Measurements from ENCODE around the gene PTPN7.
"Not testable (repeated sequence)": the region's sequence is repeated elsewhere in the genome, so short reads cannot be mapped to it uniquely, and the experiment has no call there.

PTPN7 gene

DNA sequence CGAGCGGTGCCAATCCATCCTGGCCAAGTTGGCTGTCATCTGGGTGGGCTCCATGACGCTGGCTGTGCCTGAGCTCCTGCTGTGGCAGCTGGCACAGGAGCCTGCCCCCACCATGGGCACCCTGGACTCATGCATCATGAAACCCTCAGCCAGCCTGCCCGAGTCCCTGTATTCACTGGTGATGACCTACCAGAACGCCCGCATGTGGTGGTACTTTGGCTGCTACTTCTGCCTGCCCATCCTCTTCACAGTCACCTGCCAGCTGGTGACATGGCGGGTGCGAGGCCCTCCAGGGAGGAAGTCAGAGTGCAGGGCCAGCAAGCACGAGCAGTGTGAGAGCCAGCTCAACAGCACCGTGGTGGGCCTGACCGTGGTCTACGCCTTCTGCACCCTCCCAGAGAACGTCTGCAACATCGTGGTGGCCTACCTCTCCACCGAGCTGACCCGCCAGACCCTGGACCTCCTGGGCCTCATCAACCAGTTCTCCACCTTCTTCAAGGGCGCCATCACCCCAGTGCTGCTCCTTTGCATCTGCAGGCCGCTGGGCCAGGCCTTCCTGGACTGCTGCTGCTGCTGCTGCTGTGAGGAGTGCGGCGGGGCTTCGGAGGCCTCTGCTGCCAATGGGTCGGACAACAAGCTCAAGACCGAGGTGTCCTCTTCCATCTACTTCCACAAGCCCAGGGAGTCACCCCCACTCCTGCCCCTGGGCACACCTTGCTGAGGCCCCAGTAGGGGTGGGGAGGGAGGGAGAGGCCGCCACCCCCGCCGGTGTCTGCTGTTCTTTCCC lies 32.4 kb downstream of the PTPN7 start:
- DNase-seq, result no peak

DNA sequence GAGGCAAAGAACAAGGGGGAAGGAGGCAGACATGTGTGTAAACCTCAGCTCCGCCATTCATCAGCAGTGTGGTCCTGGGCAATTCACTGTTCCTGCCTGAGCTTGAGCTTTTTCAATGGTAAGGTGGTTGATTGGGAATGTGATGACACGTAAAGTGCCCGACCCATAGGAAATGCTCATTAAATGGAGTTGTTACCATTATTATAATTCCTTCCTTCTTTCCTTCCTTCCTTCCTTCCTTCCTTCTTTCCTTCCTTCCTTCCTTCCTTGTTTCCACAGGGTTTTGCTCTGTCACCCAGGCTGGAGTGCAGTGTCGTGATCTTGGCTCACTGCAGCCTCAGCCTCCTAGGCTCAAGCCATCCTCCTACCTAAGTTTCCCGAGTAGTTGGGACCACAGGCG lies 33.3 kb downstream of the PTPN7 start:
- no peak for DNase-seq

DNA sequence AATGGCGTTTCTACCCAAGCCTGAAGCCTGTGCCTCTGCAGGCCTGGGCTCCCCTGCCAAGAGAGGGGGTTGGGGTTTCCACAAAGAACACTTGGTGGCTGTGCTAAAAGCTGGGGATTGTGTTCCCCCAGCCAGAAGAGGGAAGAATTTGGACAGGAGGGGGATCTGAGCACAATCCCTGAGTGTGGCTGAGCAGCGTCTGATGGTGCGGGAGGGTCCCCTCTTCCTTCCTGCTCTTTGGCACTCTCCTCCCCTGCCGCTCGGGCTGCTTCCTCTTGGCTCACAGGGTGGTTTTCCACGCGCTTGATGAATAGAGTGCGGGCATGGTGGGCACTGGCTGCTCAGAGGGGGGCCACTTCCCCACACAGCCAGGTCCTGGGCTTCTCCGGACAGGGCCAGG lies 34.0 kb downstream of the PTPN7 start:
- no peak for DNase-seq

DNA sequence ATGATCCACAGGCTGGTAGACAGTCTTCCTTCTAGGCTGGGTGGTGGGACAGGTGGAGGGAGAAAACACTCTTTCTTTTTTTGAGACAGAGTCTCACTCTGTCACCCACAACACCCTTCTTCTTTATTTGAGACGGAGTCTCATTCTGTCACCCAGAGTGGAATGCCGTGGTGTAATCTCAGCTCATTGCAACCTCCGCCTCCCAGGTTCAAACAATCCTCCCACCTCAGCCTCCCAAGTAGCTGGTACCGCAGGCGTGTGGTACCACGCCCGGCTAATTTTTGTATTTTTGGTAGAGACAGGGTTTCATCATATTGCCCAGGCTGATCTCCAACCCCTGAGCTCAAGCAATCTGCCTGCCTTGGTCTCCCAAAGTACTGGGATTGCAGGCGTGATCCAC lies 34.8 kb downstream of the PTPN7 start:
- no peak for DNase-seq

DNA sequence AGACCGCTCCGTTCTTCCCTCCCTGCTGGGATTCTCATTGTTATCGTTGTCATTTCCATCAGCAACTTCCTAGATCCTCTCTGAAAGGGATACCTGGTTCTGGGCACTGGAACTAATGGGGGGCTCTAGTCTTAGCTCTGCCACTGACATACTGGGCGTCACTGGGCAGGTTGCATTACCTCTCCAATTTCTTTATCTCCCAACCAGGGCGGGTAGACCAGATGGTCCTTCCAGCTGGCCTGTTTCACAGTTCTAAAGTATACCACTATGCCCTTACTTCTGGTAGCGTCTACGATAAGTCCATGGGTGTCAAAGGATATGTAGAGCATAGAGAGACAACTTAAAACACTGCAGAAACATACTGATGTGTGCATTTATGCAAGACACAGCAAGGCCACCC lies 36.3 kb downstream of the PTPN7 start:
- no peak for DNase-seq

DNA sequence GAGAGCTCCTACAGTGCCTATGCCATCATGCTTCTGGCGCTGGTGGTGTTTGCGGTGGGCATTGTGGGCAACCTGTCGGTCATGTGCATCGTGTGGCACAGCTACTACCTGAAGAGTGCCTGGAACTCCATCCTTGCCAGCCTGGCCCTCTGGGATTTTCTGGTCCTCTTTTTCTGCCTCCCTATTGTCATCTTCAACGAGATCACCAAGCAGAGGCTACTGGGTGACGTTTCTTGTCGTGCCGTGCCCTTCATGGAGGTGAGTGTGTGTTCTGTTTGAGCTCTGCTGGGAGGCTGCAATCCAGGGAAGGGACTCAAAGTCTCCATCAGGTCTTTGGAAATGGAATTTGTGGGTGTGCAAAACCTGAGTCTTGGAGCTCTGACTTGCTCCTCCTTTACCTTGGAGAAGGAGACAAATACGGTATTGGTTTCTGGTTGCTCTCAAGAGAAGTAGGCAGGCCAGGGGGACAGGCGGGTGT lies 37.0 kb downstream of the PTPN7 start:
- DNase-seq, result no peak

DNA sequence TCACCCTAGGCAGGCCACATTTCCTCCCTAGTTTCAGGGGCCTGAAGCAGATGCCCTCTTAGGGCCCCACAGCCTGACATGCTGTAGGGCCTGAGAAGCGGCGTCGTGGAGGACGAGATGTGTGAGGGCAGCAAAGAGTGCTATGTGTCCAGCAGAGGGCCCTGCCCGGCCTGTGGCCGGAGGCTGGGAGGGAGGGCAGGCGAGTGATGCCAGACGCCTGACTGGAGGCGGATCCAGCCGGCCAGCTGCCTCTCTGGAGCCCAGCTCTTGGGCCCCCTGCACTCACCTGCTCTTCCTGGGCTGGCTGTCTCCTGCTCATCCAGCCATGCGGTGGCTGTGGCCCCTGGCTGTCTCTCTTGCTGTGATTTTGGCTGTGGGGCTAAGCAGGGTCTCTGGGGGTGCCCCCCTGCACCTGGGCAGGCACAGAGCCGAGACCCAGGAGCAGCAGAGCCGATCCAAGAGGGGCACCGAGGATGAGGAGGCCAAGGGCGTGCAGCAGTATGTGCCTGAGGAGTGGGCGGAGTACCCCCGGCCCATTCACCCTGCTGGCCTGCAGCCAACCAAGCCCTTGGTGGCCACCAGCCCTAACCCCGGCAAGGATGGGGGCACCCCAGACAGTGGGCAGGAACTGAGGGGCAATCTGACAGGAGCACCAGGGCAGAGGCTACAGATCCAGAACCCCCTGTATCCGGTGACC lies 37.6 kb downstream of the PTPN7 start, which contains the start of gene GPR37L1:
Gene GPR37L1, plus strand, starts transcription at position 279 of the 697 bp plus-strand sequence. Its CDS starts 47 bp downstream, at position 326.
- no peak for DNase-seq

DNA sequence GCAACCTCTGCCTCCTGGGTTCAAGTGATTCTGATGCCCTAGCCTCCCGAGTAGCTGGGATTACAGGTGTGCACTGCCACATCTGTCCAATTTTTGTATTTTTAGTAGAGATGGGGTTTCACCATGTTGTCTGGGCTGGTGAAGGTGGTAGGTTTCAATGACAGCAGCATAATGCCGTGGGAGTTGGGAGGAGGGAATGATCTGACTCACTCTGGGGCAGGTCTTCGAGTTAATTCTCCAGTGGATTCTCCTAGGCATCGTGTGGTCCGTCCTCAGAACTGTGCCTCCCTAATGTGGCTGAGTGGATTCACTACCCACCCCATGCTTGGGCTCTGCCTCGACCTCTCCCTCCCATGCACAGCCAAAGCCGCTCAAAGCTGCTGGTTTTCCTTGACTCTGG lies 39.4 kb downstream of the PTPN7 start:
- no peak for DNase-seq

DNA sequence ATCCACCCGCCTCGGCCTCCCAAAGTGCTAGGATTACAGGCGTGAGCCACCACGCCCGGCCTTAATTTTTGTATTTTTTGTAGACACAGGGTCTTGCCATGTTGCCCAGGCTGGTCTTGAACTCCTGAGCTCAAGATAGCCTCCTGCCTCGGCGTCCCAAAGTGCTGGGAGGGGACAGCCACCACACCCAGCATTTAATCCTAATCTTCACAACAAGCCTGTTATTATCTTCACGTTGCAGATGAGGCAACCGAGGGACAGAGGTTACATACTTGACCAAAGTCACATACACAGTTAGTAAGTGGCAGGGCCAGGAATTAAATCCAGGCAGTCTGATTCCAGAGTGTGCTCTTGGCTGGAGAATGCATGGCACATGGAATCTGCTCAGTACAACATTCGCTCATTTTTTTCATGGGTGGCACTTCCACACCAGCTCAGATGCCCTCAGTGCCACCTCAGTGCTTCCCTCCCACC lies 42.5 kb downstream of the PTPN7 start:
- no peak for DNase-seq

DNA sequence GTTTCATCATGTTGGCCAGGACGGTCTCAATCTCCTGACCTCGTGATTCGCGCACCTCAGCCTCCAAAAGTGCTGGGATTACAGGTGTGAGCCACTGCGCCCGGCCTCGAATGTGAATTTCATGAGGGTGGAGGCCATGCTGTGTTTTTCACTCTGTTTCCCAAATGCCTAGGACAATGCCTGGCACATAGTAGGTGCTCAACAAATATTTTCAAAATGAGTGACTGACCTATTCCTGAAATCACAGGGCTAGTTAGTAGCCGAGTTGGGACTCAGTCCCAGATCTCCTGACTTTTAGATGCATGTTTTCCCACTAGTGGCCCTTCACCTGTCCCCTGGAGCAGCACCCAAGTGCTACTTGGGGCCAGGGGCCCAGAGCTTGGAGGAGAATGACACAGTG lies 44.1 kb downstream of the PTPN7 start:
- no peak for DNase-seq

DNA sequence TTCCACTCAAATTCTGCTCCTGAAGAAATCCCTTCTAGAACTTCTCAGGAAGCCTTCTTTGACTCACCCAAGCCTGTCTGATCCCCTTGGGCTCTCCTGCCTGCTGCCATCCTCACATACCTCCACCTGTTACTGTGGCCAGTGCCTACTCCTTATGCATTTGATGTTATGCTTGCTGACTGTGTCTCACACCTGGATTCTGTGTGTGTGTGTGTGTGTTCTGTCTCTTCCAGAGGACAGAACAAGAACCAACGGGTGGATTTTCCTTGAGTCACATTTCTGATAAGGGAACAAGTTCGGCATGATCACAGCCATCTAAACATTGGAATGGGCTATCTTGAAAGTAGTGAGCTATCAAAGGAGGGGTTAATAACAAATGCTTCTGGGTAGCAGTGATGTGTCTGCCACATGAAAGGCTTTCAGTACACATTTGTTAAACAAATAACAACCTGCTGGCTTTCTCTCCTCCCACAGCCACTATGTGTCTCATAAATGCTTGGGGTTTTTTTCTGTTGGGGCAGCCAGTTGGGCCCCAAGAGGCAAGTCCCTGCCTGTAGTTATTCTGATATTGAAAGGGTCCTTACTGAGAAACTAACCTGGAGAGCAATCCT lies 46.6 kb downstream of the PTPN7 start:
- DNase-seq, result no peak

DNA sequence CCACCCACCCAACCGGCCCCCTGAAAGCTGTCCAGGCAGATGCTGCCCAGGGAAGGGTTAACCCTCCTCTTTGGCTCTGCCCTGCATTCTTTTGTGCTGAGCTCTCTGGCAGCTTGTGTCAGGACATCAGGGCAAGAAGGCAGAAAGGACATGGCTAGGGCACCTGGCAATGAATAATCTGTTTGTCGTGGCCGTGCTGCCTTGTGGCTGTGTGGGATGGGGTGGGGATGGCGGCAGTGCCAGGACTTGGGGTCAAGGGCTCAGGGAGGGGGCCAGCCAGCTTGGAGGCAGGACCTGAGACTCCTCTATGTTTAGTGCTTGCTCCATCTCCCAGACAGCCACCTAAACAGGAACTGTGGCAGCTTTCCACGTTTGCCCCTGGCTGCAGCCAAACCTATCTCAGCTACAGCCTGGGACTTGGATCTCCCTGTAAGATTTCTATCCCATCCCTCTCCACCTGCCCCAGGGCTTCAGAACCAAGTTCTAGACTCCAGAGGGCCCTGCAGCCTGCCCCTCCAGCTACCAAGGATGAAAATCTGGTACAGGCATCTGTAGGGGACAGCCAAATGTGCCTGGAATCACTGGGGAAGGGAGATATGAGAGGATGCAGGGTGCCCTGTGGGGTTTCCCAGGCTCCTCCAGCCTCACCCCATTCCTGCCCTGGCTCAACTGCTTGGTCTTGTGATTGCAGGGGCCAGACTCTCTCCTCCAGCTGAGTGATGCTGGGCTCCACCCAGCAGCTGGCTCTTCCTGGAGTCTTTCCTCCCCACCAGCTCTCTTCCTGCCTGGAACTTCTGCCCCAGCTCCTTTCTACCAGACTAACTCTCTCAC lies 47.3 kb downstream of the PTPN7 start:
- no peak for DNase-seq

DNA sequence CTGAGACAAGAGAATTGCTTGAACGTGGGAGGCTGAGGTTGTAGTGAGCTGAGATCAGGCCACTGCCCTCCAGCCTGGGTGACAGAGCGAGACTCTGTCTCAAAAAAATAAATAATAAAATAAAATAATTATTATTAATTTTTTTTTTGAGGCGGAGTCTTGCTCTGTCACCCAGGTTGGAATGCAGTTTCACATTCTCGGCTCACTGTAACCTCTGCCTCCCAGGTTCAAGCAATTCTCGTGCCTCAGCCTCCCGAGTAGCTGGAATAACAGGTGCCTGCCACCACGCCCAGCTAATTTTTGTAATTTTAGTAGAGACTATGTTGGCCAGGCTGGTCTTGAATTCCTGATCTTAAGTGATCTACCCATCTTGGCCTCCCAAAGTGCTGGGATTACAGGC lies 48.8 kb downstream of the PTPN7 start:
- not testable (repeated sequence) for DNase-seq

DNA sequence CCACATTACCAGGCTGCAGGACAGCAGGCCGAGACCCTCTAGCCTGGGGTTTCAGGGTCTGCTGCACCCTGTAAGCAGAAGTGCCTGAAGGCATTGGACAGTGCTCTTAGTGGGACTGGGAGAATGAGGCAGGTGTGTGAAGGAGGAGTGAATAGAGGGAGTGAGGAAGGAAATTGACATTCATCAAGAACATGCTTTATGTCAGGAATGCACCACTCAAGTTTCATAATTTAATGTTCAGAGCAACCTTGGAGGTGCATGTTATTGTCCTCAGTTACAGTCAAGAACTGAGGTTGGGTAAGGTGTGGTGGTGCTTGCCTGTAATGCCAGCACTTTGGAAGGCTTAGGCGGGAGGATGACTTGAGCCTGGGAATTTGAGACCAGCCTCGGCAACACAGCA lies 49.4 kb downstream of the PTPN7 start:
- no peak for DNase-seq

DNA sequence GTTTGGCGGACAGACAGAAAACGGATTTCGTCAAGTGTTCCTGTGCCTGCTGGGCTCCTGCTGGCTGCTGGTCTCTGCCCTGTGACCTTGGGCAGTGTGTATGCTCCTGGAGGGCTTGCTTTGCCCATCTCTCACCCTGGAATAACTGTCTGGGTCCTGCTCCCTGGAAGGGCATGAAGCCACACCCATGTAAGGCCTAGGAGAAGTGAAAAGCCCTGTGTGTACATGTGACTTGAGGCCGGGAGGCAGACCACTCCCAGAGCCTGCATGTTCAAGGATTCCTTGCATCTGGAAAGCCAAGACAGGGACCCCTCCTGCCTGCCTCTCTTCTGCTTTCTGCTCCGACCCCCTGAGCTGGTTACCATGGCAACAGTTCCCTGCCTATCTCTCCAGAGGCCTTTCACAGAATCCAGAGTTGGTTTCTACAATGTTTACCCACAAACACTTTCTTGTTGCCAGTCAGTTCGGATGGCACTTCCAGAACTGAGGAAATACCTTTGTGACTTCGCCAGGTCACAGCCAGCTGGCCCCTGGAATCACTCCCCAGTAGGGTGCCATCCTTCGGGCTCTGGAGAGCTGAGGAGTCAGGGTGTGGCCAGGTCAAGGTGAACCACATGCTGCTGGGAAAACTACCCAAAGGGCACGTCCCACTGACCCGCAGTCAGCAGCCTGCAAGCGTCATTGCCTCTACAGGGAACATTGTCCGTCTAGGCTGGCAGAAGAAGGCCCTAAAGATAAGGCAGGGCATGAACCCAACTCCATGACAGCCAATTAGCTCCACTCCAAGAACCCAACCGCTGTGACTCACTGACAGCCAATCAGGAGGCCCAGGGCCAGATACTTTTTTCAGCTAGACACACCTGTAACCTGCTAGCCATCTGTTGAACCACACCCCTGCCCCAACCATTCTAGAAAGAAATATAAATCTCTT lies 52.3 kb downstream of the PTPN7 start:
- no peak for DNase-seq

DNA sequence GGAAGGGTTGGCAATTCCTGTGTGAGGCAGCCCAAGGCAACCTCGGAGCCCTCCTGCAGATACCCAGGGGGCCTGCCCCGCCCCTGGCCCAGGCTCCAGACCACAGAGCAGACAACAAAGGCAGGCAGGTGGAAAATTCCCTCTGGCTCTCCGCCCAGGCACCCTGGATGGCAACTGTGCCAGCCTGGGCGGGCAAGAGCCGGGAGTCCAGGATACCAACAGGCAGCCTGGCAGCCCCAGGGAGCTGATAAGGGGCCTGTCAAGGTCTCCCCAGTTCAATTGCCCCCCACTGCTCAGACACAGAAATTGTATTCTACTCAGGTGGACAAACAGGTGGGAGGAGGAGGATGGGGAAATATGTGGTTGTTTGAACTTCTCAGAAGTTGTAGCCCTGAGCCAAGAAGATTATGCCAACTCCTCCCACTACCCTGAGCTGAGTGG lies 53.1 kb downstream of the PTPN7 start:
- no peak for DNase-seq

DNA sequence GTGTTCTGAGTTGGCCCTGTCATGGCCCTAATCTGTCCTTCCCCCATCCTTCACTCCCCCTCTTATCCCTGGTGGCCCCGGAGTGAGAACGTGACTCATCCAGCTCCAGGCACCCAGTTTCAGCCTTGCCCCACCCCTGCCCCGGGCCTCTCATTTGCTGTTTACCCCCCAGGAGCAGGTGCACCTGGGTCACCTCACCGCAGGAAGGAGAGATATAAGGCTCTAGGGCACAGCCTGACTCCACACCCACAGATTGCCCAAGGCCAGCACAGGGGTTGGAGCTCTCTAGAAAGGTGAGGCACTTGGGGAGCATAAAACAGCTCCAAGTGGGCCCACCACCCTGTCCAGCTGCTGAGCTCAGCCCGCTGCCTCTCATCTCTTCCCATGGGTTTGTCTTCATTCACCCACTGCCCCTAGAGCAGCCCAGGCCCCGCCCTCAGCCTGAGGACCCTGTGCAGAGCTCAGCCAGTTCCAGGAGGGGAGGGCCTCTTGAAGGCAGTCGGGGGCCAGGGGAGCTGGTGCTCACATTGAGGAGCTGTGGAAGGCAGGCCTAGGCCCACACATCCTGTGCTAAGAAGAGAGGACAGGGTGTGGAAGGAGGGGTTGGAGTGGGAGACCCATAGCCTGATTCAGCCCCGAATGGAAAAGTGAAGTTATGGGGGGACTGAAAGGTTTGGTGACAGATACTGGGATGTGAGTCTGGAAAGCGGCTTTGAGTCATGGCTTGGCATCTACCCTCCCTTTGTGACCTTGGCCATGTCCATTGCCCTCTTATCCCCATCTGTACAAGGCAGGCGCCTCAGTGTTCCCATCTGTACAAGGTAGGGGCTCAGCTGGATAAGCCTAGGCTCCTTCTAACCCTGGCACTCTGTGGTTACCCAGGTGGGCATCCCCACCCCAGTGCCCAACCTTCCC lies 53.8 kb downstream of the PTPN7 start:
- DNase-seq, result no peak

DNA sequence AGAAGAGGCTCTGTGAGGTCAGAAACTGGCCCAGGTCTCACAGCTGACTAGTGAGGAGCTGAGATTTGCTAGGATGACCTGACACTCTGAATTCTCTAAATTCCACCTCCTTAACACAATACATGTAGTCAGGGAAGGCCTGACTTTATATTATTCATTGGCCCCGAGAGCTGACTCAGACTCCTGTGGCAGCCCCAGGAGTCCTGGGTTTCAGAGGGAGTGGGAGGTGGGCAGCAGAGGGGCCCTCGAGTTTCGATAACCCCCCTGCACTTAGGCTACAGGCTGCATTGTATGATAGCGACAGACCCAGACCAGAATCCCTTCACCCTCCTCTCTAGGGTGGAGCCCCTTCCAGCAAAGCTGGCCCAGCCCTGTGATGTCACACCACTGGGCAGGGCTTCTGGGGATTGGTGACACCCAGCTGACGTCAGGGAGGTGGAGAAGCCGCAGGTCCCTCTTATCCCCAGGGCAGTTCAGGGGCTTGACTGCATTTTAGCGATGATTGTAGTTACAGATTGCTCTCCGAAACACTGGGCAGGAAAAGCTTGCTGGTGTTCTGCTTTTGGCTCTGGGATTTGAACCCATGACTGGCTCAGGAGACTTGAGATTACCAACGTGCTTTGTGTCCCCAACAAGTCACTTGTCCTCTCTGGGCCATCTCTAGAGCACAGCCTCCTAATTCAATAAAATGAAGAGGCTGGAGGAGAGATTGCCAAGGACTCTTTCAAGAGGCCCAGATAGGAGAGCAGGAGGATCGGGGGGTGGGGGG lies 54.6 kb downstream of the PTPN7 start:
- DNase-seq, result no peak

DNA sequence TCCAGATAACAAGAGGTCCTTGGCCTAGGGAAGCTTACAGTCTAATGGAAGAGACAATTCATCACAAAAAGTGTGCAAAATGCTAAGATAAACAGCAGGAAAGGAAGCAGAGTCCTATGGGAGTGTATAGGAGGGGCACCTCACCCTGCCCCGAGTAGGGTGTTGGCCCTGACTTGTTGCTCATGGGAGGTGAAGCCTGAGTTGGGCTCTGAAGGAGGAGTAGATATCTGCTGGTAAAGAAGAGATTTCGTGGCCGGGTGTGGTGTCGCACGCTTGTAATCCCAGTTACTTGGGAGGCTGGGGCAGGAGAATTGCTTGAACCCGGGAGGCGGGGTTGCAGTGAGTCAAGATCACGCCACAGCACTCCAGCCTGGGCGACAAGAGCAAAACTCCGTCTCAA lies 56.3 kb downstream of the PTPN7 start:
- no peak for DNase-seq

DNA sequence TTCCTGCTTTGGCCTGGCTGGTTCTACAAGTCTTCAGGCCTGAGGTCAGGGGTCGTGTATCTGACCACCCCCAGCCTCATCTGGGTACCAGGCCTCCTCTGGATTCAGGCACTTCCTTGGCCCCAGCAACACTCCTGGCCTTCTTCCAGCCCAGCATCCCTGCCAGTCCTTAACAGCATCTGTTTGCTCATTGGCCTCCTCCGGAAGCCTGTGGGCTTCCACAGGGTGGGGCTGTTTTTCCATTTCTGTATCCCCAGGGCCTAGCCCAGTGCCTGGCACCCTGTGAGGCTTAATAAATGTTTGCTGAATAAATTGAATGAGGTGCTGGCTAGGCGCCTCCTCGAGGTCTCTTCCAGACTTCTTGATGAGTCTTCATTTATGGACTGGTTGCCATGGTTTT lies 59.2 kb downstream of the PTPN7 start:
- no peak for DNase-seq
